Measurements from ENCODE around the gene DMAC2L. TPM values are rescaled to one million over a fixed set of nuclear protein-coding genes. Genes with fewer than 3 reads are reported as not detected.

The DMAC2L gene
- polyA plus RNA-seq, 1 donor from 2014 or later: 17.1 TPM

GRCh38 chr14:50360093-50360492, 48.0 kb downstream of the DMAC2L start:
- Histone ChIP-seq H3K4me3 (ENCODE audit: low read length) (no peak overlapping the region), H3K9me3 (ENCODE audit: low read length) (no peaks in the 10 kb centered on the region), H2AFZ (ENCODE audit: low read depth, low read length) (no peak overlapping the region), H4K20me1 (ENCODE audit: insufficient read depth) (no peaks in the 10 kb centered on the region), H3K36me3 (ENCODE audit: insufficient read depth, low read length) (no peaks in the 10 kb centered on the region), H3K79me2 (replicated peaks; ENCODE audit: insufficient read depth, low read length) (no peaks in the 10 kb centered on the region), H3K4me2 (ENCODE audit: low read length) (no peak overlapping the region), H3K9me2 (ENCODE audit: insufficient read depth, low read length) (no peaks in the 10 kb centered on the region), H3K27me3 (ENCODE audit: insufficient read depth, low read depth, low read length) (no peaks in the 10 kb centered on the region), H3F3A (ENCODE audit: insufficient read depth, low read length, poor library complexity, severe bottlenecking) (no peaks in the 10 kb centered on the region), H3K9ac (ENCODE audit: low read length) (no peak overlapping the region), H3K27ac (ENCODE audit: low read length) (no peak overlapping the region)
- TF ChIP-seq RAD21 (conservative IDR thresholded peaks at IDR 0.05) (no peak), POLR2AphosphoS5 (IDR thresholded peaks at IDR 0.05) (no peak), CTCF (IDR thresholded peaks at IDR 0.05; ENCODE audit: poor library complexity, severe bottlenecking) (no peak), MXI1 (conservative IDR thresholded peaks at IDR 0.05; ENCODE audit: poor library complexity, severe bottlenecking) (no peak), TAF1 (IDR thresholded peaks at IDR 0.05; ENCODE audit: low read depth) (no peak), EZH2 (IDR thresholded peaks at IDR 0.05; ENCODE audit: borderline replicate concordance, insufficient read depth, low read length, poor library complexity, severe bottlenecking) (no peak), REST (IDR thresholded peaks at IDR 0.05; ENCODE audit: borderline replicate concordance) (no peak), EP300 (conservative IDR thresholded peaks at IDR 0.05; ENCODE audit: poor library complexity, severe bottlenecking) (no peak), SMC3 (conservative IDR thresholded peaks at IDR 0.05; ENCODE audit: poor library complexity) (no peak)

GRCh38 chr14:50360851-50361250, 48.7 kb downstream of the DMAC2L start:
- TF ChIP-seq POLR2AphosphoS5 (IDR thresholded peaks at IDR 0.05): no peak
- no peak for TF ChIP-seq RAD21 (conservative IDR thresholded peaks at IDR 0.05)
- no peak for TF ChIP-seq CTCF (IDR thresholded peaks at IDR 0.05; ENCODE audit: poor library complexity, severe bottlenecking)
- TF ChIP-seq REST (IDR thresholded peaks at IDR 0.05; ENCODE audit: borderline replicate concordance): no peak
- TF ChIP-seq EZH2 (IDR thresholded peaks at IDR 0.05; ENCODE audit: borderline replicate concordance, insufficient read depth, low read length, poor library complexity, severe bottlenecking): no peak
- TF ChIP-seq SMC3 (conservative IDR thresholded peaks at IDR 0.05; ENCODE audit: poor library complexity): no peak
- no peak for TF ChIP-seq EP300 (conservative IDR thresholded peaks at IDR 0.05; ENCODE audit: poor library complexity, severe bottlenecking)
- TF ChIP-seq MXI1 (conservative IDR thresholded peaks at IDR 0.05; ENCODE audit: poor library complexity, severe bottlenecking): no peak
- no peak for TF ChIP-seq TAF1 (IDR thresholded peaks at IDR 0.05; ENCODE audit: low read depth)
- Histone ChIP-seq H3K4me2 (ENCODE audit: low read length) (no peak overlapping the region), H3K9ac (ENCODE audit: low read length) (no peak overlapping the region), H3K9me3 (ENCODE audit: low read length) (no peaks in the 10 kb centered on the region), H3K9me2 (ENCODE audit: insufficient read depth, low read length) (no peaks in the 10 kb centered on the region), H3K79me2 (replicated peaks; ENCODE audit: insufficient read depth, low read length) (no peaks in the 10 kb centered on the region), H2AFZ (ENCODE audit: low read depth, low read length) (no peak overlapping the region), H4K20me1 (ENCODE audit: insufficient read depth) (no peaks in the 10 kb centered on the region), H3K4me3 (ENCODE audit: low read length) (no peak overlapping the region), H3K36me3 (ENCODE audit: insufficient read depth, low read length) (no peaks in the 10 kb centered on the region), H3K27ac (ENCODE audit: low read length) (no peak overlapping the region), H3F3A (ENCODE audit: insufficient read depth, low read length, poor library complexity, severe bottlenecking) (no peaks in the 10 kb centered on the region), H3K27me3 (ENCODE audit: insufficient read depth, low read depth, low read length) (no peaks in the 10 kb centered on the region)
